ENCODE measurements around the gene CAMSAP2.

- TF ChIP-seq ELK1 (IDR thresholded peaks at IDR 0.05; ENCODE audit: borderline replicate concordance, low read depth, low read length) (no peak), CTCF (conservative IDR thresholded peaks at IDR 0.05; ENCODE audit: low read depth, low read length) (no peak), SMC3 (IDR thresholded peaks at IDR 0.05; ENCODE audit: low read depth, low read length) (no peak), RAD21 (IDR thresholded peaks at IDR 0.05; ENCODE audit: low read length) (no peak), MXI1 (IDR thresholded peaks at IDR 0.05; ENCODE audit: borderline replicate concordance, low read depth, low read length) (no peak), MAFK (IDR thresholded peaks at IDR 0.05; ENCODE audit: low read depth, low read length) (no peak), MAZ (IDR thresholded peaks at IDR 0.05; ENCODE audit: borderline replicate concordance, low read depth, low read length) (no peak), CEBPB (IDR thresholded peaks at IDR 0.05; ENCODE audit: low read depth, low read length) (no peak), POLR2A (IDR thresholded peaks at IDR 0.05; ENCODE audit: low read depth, low read length) (no peak), BHLHE40 (IDR thresholded peaks at IDR 0.05; ENCODE audit: low read depth, low read length) (no peak), USF2 (IDR thresholded peaks at IDR 0.05; ENCODE audit: low read depth, low read length) (no peak), RFX5 (IDR thresholded peaks at IDR 0.05; ENCODE audit: low read depth, low read length) (no peak)
Observed at GRCh38 chr1:200774735-200775444, 36.2 kb downstream of the CAMSAP2 start.

All from IMR-90 (cell line).